Middle frontal gyrus (tissue), 1 donor: ENCODE measurements around the gene NLRP6.
"Not testable (repeated sequence)": the region's sequence is repeated elsewhere in the genome, so short reads cannot be mapped to it uniquely, and the experiment has no call there.

Source experiments
- DNase-seq: peaks from one replicate; pipeline ENCODE4 v3.0.0-alpha.2; 2015; ENCODE audit warnings: low spot score; ENCODE audit errors: extremely low spot score

The NLRP6 gene

GRCh38 chr11:319121-319887 is 41.1 kb downstream of the NLRP6 start:
- DNase-seq = not testable (repeated sequence)

DNA sequence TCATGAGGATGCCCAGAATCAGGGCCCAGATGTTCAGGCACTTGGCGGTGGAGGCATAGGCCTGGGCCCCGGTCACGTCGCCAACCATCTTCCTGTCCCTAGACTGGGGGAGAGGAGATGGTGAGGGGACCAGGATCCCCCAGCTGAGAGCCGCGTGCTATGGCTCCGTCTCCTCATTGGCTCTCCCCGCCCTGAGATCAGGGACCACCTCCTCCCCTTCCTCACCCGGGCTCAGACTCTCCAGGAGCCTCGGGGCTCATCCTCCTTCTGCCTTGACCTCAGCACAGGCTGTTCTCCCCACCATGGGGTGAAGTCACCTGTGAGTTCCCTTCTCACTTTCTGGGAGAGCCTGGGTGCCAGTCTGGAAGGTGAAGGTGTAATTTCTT is 41.7 kb downstream of the NLRP6 start:
- DNase-seq = not testable (repeated sequence)

- DNase-seq = no peak
Measured at GRCh38 chr11:324156-324555, 45.9 kb downstream of the NLRP6 start.

GRCh38 chr11:324593-325517 is 46.6 kb downstream of the NLRP6 start:
- not testable (repeated sequence) for DNase-seq

DNA sequence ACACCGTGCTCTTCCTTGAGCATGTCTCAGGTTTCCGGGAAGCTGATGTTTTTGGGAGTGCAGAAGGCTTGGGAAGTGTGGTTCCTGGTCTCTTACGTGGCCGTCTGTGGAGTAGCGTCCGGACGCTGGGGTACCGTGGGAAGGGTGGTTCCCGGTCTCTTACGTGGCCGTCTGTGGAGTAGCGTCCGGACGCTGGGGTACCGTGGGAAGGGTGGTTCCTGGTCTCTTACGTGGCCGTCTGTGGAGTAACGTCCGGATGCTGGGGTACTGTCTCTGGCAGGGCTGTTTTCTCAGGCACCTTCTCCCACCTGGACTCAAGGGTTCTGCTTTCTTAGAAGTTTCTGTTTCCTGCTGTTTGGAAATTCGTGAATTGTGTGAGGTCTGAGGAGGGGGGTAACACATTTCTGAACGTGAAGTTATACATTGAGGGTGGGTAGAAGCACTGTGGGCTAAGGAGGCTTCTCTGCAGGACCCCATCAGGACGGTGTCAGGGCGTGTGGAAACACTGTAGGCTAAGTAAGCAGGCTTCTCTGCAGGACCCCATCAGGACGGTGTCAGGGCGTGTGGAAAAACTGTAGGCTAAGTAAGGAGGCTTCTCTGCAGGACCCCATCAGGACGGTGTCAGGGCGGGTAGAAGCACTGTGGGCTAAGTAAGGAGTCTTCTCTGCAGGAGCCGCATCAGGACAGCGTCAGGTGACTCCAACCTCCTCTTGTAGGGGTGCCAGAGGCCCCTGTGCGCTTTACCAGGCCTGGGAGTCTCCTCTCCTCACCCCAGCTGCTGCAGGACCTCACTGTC is 47.8 kb downstream of the NLRP6 start:
- no peak for DNase-seq

GRCh38 chr11:326592-326841 is 48.3 kb downstream of the NLRP6 start:
- no peak for DNase-seq

DNA sequence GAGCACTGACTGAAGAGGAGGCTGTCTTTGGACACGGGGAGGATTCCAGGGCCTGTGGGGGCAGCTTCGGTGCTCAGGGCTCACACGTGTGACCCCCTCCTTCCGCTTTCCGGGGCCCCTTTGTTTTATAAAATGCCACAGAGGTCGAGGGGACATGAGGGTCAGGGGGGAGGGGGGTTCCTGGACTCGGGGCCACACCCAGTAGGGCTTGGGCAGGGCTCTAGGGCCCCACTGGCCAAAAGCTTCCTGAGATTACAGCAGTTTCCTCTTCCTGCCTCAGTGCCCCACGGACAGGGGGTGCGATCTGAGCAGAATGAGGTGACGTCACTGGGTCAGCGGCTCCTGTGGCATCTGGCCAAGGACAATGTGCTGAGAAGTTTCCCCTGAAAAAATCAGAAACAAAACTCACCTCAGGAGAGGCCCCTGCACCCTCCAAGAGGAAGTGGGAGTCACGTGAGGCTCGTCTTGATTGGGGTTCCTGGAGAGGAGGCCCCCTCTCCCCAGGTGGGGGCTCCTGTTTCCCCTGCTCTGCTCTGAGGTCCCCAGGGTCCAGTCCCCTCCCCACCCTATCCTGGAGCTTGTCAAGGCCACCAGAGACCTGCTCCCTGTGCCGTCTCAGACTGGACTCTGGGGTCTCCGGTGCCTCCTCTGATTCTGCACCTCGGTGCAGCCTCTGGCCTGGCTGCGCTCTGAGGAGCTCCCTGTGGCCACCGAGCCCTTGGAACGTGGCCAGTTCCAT is 48.8 kb downstream of the NLRP6 start:
- DNase-seq = no peak

- no peak for DNase-seq
Measured at GRCh38 chr11:327581-327923, 49.3 kb downstream of the NLRP6 start.

DNA sequence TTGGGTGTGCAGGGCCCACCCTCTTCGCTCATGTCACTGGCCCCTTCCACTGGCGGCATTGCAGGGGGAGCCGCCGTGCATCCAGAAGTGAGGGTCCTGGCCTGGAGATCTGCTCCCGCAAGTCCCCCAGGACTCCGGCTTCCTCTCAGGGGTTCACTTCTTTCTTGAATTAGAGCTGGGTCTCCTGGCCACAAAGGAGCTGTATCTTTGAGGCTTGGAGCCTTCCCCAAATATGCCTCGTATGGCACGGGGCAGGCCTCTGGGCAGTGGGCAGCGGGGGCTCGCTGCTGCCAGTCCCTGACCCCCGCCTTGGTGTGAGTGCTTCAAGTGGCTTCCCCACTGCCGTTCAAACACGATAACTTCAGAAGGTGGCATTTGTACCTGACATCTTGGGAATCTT is 49.8 kb downstream of the NLRP6 start:
- no peak for DNase-seq

- not testable (repeated sequence) for DNase-seq
Measured at GRCh38 chr11:328516-329100, 50.4 kb downstream of the NLRP6 start.

GRCh38 chr11:329886-330253 is 51.7 kb downstream of the NLRP6 start:
- DNase-seq = no peak

GRCh38 chr11:330307-330693 is 52.1 kb downstream of the NLRP6 start:
- DNase-seq = no peak

- no peak for DNase-seq
Measured at GRCh38 chr11:330694-331357, 52.6 kb downstream of the NLRP6 start.

DNA sequence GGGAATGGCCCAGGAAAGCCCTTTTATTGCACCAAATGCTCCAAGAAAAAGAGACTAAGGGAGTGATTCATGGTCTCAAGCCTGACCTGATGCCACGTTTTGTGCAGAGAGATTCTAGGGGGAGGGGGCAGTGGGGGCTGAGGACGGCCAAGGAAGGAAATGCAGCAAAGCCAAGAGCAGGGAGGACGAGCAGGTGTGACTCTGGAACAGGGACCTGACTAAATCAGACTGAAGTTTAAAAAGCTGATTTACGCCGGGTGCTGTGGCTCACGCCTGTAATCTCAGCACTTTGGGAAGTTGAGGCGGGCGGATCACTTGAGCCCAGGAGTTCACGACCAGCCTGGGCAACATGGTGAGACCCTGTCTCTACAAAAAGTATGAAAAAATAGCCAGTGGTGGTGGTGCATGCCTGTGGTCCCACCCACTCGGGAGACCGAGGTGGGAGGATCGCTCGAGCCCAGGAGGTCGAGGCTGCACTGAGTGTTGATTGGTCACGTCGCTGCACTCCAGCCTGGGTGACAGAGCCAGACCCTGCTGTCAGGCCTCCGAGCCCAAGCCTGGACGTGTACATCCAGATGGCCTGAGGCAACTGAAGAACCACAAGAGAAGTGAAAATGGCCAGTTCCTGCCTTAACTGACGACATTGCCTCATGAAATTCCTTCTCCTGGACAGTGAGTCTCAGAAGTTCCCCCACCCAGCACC is 53.3 kb downstream of the NLRP6 start:
- no peak for DNase-seq

DNA sequence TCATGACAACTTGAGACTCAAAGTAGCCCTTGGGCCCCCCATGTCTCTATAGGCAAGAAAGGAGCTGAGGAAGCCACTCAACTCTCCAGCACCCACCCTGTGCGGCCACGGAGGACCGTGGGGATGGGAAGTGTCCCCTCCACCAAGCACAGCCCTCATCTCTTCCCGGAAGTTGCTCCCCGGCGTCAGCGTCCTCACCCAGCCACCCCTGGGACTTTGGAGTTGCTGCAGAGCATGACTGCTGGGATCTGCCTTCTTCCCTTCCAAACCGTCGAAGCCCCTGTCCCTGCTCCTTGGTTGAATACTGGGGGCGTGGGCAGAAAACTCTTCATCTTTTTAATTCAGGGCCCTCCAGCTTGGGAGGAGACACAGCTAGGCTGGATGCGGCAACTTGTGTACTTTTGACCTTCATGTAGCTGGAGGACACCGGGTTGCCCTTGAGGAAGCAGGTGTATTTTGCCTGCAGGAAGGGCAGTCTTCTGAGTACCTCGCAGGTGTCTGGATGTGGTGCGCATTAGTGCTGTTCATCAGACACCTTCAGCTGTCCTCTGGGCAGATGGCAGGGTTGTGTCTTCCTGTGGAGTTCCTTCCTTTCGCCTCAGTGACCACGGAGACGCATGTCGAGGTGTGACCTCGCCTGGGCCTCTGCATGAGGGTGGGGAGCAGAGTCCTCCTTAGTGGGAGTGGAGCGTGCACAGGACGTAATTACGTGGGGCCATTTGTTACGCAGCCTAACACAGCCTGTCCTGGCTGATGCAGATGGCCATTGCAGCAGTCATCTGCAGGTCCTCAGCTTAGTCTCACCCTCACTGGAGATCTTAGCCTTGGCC is 54.7 kb downstream of the NLRP6 start:
- DNase-seq = no peak

GRCh38 chr11:333616-334263 is 55.5 kb downstream of the NLRP6 start:
- DNase-seq = not testable (repeated sequence)

DNA sequence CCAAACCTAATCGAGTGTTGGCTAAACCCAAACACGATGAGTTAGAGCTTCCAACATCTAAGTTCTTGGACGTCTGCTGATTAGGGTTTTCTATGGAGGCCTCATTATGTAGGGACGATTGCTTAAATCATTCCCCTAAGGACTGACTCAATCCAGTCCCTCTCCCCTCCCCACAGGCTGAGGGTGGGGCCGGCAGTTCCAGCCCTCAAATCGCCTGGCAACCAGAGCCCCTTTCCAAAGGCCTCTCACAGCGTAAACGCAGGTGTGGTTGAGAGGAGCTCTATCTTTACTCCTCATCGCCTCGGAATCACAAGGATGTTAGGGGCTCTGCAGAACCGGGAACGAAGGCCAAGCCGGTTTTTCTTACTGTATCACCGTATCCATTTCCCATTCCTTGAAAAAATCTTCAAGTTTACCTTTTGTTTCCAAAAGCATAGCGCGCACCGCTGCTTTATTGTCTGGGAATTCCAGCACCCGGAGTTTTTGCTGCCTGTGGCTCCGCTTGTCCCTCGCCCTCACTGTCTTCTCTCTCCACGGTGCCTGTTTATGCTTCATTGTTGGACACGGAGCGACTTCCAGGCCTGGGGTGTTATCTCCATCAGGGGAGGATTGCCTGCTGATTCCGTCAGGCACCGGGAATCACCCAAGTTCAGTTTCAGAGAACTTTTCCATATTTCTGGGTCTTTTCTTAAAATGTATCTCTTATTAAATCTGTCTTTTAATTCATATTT is 56.2 kb downstream of the NLRP6 start:
- no peak for DNase-seq
